Measurements from ENCODE around the gene NBAS.

GRCh38 chr2:15563227-15564100, 2.3 kb upstream of the NBAS start:
- TF ChIP-seq EZH2 (IDR thresholded peaks at IDR 0.05; ENCODE audit: insufficient read depth, poor library complexity, severe bottlenecking) (no peak), EZH2phosphoT487 (IDR thresholded peaks at IDR 0.05; ENCODE audit: insufficient read depth, low read depth) (no peak)

Data from GM23248 (cell line).